CD4-positive, alpha-beta T cell treated with Interleukin-15 for 1 hour (primary cell): ENCODE measurements around the gene ADGRG6.
"Not testable (repeated sequence)": the region's sequence is repeated elsewhere in the genome, so short reads cannot be mapped to it uniquely, and the experiment has no call there.

Source experiments
- DNase-seq: peaks from one replicate; pipeline ENCODE4 v3.0.0-alpha.2; 2020

Gene ADGRG6

DNA sequence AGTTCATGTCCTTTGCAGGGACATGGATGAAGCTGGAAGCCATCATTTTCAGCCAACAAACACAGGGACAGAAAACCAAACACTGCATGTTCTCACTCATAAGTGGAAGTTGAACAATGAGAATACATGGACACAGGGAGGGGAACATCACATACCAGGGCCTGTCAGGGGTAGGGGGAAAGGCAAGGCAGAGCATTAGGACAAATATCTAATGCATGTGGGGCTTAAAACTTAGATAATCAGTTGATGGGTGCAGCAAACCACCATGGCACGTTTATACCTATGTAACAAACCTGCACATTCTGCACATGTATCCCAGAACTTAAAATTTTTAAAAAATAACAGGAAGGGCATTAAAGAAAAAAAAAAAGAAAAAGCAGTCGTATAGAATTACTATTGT, 153.0 kb downstream of the ADGRG6 start:
- DNase-seq, result not testable (repeated sequence)

DNA sequence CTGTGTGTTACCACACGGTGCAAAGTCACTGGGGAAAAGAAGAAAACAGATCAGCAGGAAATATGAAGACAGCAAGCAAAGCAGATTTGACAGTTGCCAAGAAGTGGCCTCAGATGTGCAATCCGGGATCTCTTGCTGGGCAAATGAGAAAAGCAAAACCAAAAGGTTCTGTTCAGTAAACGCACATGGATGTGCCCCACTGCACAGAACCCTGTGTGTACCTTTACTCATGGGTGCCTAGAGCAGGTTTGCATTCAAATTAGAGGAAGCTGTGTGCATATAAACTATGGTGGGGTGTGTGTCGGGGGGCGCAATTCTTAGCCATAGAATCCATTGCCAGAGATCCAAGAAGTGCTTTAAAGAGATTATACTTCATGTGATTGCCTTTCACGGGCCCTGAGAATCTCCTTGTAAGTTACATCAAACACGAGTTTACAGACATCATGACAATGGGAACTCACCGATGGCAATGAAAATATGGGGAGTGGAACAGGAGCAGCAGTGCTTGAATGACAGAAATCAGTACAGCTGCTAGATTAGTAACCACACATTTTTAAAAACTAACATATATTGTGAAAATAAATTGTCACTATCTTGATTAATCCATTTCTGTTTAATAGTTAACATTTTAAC, 154.3 kb downstream of the ADGRG6 start:
- no peak for DNase-seq

DNA sequence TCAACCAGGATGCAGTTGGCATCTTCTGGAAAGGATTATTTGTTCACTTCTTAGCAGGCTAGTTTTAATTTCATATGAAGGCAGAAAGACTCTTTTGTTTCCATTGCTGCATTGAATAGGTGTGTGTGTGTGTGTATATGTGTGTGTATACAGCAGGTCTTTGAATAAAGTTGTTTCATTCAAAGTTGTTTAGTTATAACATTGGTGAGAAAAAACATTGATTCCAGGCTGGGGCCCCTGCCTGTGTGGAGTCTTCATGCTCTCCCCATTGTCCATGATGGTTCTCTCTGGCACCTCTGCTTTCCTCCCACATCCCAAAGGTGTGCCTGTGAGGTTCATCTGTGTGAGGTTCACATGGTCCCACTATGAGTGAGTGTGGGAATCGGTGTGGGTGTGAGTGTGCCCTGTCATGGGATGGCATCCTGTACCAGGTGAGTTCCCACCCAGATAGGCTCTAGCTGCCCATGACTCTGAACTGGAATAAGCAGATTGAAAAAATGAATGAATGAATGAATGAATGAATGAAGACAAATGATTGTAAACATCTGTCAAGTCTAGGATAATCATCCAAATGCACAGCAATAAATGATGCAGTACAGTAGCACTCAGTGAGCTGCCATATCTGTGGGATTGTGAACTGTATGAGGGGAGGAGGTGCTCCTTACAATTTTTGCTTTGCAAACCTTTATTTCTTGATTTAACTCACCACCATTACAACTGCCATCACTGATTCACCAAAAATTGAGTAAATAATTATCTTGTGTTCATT, 156.0 kb downstream of the ADGRG6 start:
- no peak for DNase-seq

DNA sequence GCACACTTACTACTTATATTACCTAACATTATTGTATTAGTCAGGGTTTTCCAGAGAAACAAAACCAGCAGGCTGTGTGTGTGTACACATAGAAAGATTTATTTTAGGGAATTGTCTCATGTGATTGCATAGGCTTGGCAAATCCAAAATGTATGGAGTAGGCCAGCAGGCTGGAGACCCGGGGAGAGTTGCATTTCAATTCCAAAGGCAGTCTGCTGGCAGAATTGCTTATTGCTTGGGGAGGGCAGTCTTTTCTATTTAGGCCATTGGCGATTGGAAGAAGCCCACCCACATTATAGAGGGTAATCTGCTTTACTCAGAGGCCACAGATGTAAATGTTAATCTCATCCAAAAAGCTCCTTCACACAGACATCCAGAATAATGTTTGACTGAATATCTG, 157.0 kb downstream of the ADGRG6 start:
- DNase-seq, result no peak

DNA sequence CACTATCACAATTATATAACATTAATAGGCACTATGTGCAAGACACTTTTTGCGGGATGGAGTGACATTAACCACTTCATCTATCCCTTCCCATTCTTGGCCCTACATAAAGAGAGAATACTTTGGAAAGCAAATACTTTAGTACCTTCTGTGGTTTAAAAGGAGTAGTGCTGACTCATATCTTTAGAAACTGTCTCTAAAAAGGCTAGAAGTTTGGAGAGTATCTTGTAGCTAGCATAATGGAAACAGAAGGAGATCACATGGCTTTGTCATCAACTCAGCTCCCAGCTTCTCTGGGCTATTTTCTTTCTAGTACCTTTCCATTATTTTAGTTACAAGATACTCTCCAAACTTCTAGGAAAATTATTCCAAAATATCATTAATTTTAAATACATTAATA, 157.5 kb downstream of the ADGRG6 start:
- no peak for DNase-seq

DNA sequence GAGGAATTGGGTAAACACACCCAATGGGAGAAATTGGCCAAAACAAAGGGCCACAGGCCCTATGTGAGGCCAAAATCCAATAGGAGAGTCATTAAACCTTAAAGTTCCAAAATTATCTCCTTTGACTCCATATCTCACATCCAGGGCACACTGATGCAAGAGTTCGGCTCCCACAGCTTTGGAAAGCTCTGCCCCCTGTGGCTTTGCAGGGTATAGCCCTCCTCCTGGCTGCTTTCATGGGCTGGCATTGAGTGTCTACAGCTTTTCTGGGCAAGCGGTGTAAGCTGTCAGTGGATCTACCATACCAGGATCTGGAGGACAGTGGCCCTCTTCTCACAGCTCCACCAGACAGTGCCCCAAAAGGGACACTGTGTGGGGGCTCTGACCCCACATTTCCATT, 160.5 kb downstream of the ADGRG6 start:
- no peak for DNase-seq

DNA sequence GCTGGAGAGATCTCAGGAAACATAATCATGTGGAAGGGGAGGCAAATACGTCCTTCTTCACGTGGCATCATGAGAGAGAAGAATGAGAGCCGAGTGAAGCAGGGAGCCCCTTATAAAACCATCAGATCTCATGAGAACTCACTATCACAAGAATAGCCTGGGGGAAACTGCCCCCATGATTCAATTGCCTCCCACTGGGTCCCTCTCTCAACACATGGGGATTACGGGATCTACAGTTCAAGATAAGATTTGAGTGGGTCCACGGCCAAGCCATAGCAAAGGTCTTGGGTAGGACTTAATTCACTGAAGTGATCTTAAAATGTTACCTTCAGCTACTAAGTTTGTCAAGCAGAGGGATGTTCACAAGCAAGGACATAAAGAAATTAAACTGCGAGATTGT, 162.2 kb downstream of the ADGRG6 start:
- DNase-seq, result no peak

DNA sequence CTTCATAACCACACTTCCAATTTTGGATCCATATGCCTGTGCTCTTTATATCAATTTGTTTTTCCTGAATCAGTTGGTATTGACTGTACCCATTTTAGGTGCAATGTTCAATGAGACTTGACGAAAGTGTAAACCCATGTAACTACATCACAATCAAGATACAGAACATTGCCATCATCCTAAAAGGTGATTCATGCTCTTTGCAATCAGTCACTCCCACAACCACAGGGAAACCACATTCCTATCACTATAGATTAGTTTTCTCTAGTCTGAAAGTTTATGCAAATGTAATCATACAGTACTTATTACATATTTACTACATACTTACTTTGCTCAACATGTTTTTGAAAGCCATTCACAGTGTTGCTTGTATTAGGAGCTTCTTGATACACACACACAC, 167.4 kb downstream of the ADGRG6 start:
- DNase-seq, result no peak

DNA sequence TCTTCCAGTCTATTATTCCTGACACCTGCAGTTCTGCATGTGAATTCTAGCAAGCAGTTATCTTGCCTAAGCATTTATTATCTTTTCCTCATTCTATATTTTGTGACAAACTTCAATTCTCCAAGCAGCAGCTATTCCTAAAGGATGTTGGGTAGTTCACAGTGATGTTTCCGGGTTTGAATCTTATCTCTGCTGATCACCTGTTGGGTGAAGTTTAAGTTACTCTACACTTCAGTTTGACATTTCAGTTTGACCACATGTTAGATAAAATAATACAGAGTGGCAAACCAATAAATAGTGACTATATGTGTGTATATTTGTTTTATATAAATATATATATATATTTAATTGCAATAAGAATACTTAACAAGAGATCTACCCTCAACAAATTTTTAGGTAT, 168.6 kb downstream of the ADGRG6 start:
- DNase-seq, result no peak

DNA sequence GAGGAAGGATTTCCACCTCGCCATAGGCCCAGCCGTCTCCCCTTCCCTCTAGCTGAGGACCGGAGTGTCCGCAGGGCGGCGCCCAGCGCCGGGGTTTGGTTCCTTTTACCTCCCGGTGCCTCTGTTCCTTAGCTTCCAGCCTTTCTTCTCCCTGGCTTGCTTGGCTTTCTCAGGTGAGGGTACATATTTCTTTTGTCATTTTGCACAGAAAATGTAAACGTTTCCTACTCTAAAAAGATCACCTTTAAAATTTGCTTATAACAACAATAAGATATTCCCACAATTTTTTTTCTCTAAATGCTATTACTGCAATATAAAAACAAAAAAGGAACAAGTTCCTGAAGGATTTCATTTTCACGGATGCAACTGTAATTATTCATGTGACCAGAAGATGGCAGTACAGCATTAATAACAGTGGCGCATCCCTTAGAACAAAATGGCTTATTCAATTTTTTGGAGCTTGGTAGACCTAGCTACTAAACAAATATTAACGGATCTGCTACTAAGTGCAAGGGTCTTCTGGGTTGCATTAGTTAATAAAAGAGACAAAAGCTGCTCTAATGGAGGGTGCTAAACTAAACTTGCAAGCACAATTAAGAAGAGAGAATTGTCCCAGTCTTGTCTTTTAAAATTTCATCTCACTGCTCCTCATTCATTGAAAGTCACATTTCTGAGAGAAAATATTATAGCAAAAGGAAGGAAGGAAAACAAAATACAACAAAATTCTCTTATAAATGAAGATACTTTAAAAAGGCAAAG, 172.9 kb downstream of the ADGRG6 start:
- no peak for DNase-seq

DNA sequence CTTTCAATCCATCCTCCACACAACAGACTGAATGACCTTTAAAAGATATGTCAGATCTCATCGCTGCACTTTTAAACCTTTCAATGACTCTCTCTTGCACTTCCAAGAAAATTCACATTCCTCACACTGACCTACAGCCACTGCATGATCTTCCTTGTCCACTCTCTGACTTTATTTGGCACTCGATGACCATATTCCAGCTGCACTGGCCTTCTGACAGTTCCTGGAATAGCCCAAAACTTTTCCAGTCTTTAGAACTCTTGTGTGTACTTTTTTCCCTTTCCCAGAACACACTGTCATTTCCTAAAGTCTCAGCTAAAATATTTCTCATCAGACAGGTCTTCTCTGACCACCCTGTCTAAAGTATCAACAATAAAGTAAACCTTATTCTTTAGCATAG, 174.6 kb downstream of the ADGRG6 start:
- no peak for DNase-seq

DNA sequence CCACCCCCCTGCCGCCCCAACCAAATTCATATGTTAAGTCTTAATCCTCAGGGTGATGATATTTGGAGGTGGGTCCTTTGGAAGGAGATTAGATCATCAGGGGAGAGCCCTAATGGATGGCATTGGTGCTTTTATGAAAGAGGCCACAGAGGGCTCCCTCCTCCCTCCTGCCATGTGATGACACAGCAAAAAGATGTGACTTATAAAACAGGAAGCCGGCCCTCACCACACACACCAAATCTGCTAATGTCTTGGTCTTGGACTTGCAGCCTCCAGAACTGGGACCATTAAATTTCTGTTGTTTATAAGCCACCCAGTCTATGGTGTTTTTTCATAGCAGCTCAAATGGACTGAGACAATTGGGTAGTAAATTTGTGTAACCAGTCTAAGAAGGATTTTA, 176.3 kb downstream of the ADGRG6 start:
- DNase-seq, result peak; percentile 18

DNA sequence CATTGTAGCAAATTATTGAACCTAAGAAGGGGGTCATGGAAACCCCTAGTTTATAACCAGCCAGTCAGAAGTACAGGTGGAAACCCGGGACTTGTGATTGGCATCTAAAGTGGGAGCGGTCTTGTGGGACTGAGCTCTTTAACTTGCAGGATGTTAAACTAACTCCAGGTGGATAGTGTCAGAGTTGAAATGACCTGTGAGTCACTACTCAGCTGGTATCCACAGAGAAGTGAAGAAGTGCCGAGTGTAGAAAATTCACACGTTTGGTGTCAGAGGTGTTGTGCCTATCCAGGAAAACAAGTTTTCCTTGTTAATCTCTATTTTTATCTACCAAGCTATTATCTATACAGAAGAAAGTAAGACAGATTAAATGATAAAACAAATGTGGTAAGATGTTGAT, 179.7 kb downstream of the ADGRG6 start:
- DNase-seq, result no peak

DNA sequence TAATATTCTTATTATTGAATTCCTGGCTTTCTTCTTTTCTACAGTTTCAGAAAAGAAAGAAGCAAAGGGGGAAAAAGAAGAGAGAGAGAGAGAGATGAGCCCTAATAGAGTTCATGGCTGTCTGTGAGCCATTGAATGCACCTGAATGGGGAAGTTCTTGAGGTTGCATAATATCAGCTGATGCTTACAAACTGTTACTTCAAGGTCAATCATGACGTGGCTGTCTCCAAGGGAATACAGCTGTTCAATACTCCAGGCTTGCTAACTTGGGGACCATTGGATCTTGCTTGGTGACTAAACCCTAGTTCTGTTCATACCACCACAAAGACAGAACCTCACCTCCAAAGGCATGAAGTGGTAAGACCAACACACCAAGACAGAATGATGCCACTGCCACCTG, 180.4 kb downstream of the ADGRG6 start:
- no peak for DNase-seq

DNA sequence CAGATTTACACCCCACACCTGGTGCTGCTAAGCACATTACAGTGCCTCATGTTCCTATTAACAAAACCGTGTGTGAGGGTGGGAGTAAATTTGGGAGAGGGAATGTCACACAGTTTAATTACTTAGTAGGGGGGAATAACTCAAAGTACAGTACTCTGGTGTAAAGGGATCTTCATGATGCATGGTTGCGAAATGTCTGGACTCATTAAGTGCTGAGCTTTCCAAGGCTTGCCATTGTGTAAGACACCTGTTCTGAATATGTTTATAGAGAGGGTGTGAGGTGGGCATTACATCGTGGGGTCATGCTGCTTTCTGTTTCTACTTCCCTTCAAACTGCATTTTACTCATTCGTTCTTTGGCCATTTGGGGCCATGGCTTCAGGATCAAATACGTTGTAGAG, 181.2 kb downstream of the ADGRG6 start:
- DNase-seq, result no peak

DNA sequence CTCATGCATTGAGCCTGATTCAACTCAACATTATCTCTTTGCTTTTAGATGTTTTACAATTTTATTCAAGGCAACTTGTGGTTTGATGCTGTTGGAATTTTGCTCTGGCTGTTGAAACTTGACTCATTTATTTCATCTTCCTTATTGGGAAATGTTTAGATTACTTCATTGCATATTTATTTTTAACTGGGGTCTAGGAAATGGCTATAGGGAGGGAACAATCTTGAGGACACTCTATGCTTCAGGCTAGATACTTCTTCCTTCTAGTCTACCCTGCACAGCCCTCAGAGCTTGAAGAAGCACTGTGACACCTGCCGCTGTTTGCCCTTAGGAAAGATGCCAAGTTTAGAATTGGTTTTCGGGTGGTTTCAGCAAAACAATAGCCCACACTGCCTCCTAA, 183.4 kb downstream of the ADGRG6 start:
- DNase-seq, result no peak

DNA sequence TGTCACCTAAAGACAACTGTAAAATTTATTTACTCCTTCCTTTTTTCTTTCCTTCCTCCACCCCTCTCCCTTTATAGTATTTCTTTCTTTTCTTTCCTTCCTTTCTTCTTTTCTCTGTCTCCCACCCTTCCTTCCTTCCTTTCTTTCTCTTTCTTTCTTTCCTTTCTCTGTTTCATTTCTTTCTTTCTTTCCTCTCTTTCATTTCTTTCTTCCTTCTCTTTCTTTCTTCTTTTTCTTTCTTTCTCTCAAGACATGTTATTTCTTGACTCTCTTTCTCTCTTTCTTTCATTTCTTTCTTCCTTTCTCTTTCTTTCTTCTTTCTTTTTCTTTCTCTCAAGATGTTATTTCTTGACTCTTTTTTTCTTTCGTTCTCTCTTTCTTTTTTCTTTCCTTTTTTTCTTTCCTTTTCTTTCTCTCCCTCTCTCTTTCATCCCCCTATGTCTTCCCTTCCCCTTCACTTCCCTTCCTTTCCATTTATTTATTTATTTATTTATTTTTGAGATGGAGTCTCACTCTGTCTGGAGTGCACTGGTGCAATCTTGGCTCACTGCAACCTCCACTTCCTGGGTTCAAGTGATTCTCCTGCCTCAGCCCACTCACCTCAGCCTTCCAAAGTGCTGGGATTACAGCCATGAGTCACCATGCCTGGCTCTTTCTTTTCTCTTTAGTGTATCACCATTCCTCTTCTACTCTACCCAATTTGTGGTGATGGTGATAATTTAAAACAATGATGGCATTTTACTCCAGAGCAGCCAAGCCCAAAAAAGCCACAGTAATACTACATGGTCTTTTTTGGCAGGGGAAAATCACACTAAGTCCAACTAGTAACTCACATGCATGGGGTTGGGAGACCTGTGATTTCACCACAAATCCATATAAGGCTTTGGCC, 188.2 kb downstream of the ADGRG6 start:
- no peak for DNase-seq
